ENCODE measurements around the gene GAREM2. TPM values are rescaled to one million over a fixed set of nuclear protein-coding genes. Genes with fewer than 3 reads are reported as not detected.

GAREM2 gene
- total and polyA plus RNA-seq, 2 donors from 2014 or later = 1.2 to 3.2 TPM

GRCh38 chr2:26144953-26145680 is 27.8 kb upstream of the GAREM2 start:
- intact Hi-C loops (cut with DNase I) = loop anchor here (5.0 kb wide), 1 partner anchor 153 kb away; no protein-coding TSS in a partner anchor
- FAIRE-seq (no peak), DNase-seq (peak in 4 of 5 donors; percentile 61 to 77 (median 70))
- Histone ChIP-seq H3K9ac (ENCODE audit: low read length in 3 of 3) (no peak overlapping the region), H3K9me3 (ENCODE audit: control insufficient read depth in 2 of 3, insufficient read depth in 1 of 3, low read length in 3 of 3) (no peaks in the 10 kb centered on the region), H3K27me3 (ENCODE audit: control insufficient read depth, insufficient read depth, low read length) (no peaks in the 10 kb centered on the region), H3K4me3 (ENCODE audit: low read length in 3 of 3) (no peak overlapping the region), H3K36me3 (ENCODE audit: control insufficient read depth in 2 of 3, insufficient read depth in 3 of 3, low read length in 3 of 3) (no peaks in the 10 kb centered on the region), H3K27ac (ENCODE audit: low read depth in 2 of 2, low read length in 2 of 2) (no peak overlapping the region), H3K4me1 (ENCODE audit: control insufficient read depth in 2 of 3, insufficient read depth in 2 of 3, low read depth in 1 of 3, low read length in 3 of 3) (no peaks in the 10 kb centered on the region)
- peak; percentile 86 for TF ChIP-seq CTCF (IDR thresholded peaks at IDR 0.05; ENCODE audit: borderline replicate concordance, extremely low read depth, insufficient read depth)

DNA sequence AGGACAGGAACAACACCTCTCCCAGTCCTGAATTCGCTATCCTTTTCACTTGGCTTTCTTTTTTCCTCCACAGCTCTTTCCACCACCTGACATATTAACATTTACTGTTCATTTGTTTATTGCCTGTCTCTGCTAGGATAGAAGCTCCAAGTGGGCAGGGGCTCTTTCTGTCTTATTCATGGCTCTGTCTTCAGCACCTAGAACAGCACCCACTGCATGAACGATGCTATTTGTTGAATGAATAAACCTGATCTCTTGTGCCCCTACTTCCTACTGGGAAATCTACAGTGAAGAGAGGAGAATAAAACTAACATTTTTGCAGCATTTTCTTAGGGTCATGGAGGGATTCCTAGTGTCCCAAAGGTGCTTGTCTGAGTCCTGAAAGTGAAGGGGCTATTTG is 24.4 kb upstream of the GAREM2 start:
- no peaks in the 10 kb centered on the region for H3K9me3 ChIP-seq (ENCODE audit: control insufficient read depth in 2 of 3, insufficient read depth in 1 of 3, low read length in 3 of 3)
- FAIRE-seq (no peak), DNase-seq (no peak)
- H3K27ac ChIP-seq (ENCODE audit: low read depth in 2 of 2, low read length in 2 of 2) = no peak overlapping the region
- H3K27me3 ChIP-seq (ENCODE audit: control insufficient read depth, insufficient read depth, low read length) = no peaks in the 10 kb centered on the region
- H3K36me3 ChIP-seq (ENCODE audit: control insufficient read depth in 2 of 3, insufficient read depth in 3 of 3, low read length in 3 of 3) = no peaks in the 10 kb centered on the region
- H3K4me3 ChIP-seq (ENCODE audit: low read length in 3 of 3) = no peak overlapping the region
- no peak for TF ChIP-seq CTCF (IDR thresholded peaks at IDR 0.05; ENCODE audit: borderline replicate concordance, extremely low read depth, insufficient read depth)
- intact Hi-C loops (cut with DNase I) = no loop called here
- H3K9ac ChIP-seq (ENCODE audit: low read length in 3 of 3) = no peak overlapping the region
- H3K4me1 ChIP-seq (ENCODE audit: control insufficient read depth in 2 of 3, insufficient read depth in 2 of 3, low read depth in 1 of 3, low read length in 3 of 3) = no peaks in the 10 kb centered on the region

- no peaks in the 10 kb centered on the region for H3K27me3 ChIP-seq (ENCODE audit: control insufficient read depth, insufficient read depth, low read length)
- H3K4me1 ChIP-seq (ENCODE audit: control insufficient read depth in 2 of 3, insufficient read depth in 2 of 3, low read depth in 1 of 3, low read length in 3 of 3) = no peaks in the 10 kb centered on the region
- no peaks in the 10 kb centered on the region for H3K36me3 ChIP-seq (ENCODE audit: control insufficient read depth in 2 of 3, insufficient read depth in 3 of 3, low read length in 3 of 3)
- intact Hi-C loops (cut with DNase I) = no loop called here
- peaks cover 0 to 2% (median 0%) of the 10 kb centered on the region in 3 donors for H3K9me3 ChIP-seq (ENCODE audit: control insufficient read depth in 2 of 3, insufficient read depth in 1 of 3, low read length in 3 of 3)
- no peak for FAIRE-seq
- H3K9ac ChIP-seq (ENCODE audit: low read length in 3 of 3) = no peak overlapping the region
- DNase-seq = no peak
- no peak overlapping the region for H3K27ac ChIP-seq (ENCODE audit: low read depth in 2 of 2, low read length in 2 of 2)
- no peak overlapping the region for H3K4me3 ChIP-seq (ENCODE audit: low read length in 3 of 3)
- TF ChIP-seq CTCF (IDR thresholded peaks at IDR 0.05; ENCODE audit: borderline replicate concordance, extremely low read depth, insufficient read depth) = no peak
These were observed 22.6 kb upstream of the GAREM2 start for GRCh38 chr2:26150243-26150642.

All from kidney (tissue), 14 donors.